Activated naive CD4-positive, alpha-beta T cell treated with anti-CD3 and anti-CD28 coated beads, Interleukin-2, amount 50 U/mL, for 16 hours (primary cell): ENCODE data around the gene CYP4V2.

Experiments
- DNase-seq: peaks from one replicate; pipeline ENCODE4 v3.0.0-alpha.2; 2020

CYP4V2 gene

GRCh38 chr4:186189656-186190055 is 1.7 kb upstream of the CYP4V2 start:
- DNase-seq = no peak

GRCh38 chr4:186190581-186191199 is 677 bp upstream of the CYP4V2 start:
- peak; percentile 51 for DNase-seq

GRCh38 chr4:186192066-186192612 is 772 bp downstream of the CYP4V2 start:
- DNase-seq = no peak

GRCh38 chr4:186193851-186194250 is 2.5 kb downstream of the CYP4V2 start:
- DNase-seq = no peak

GRCh38 chr4:186196063-186196462 is 4.7 kb downstream of the CYP4V2 start:
- DNase-seq = no peak

GRCh38 chr4:186200516-186200915 is 9.1 kb downstream of the CYP4V2 start:
- no peak for DNase-seq

- DNase-seq = no peak
These were observed 9.6 kb downstream of the CYP4V2 start for GRCh38 chr4:186201010-186201409.

GRCh38 chr4:186201535-186202230 is 10.3 kb downstream of the CYP4V2 start:
- DNase-seq = peak; percentile 67

GRCh38 chr4:186202490-186203140 is 11.2 kb downstream of the CYP4V2 start:
- DNase-seq = no peak

GRCh38 chr4:186203406-186203805 is 12.0 kb downstream of the CYP4V2 start:
- no peak for DNase-seq

- no peak for DNase-seq
These were observed 12.8 kb downstream of the CYP4V2 start for GRCh38 chr4:186204103-186204559.

- no peak for DNase-seq
These were observed 13.3 kb downstream of the CYP4V2 start for GRCh38 chr4:186204686-186205085.

- no peak for DNase-seq
These were observed 13.8 kb downstream of the CYP4V2 start for GRCh38 chr4:186205156-186205555.

- no peak for DNase-seq
These were observed 25.2 kb downstream of the CYP4V2 start for GRCh38 chr4:186216465-186217024.

- no peak for DNase-seq
These were observed 26.4 kb downstream of the CYP4V2 start for GRCh38 chr4:186217733-186218293.

- DNase-seq = no peak
These were observed 30.3 kb downstream of the CYP4V2 start for GRCh38 chr4:186221624-186222023.

- DNase-seq = no peak
These were observed 34.5 kb downstream of the CYP4V2 start for GRCh38 chr4:186225848-186226247.

- no peak for DNase-seq
These were observed 35.3 kb downstream of the CYP4V2 start for GRCh38 chr4:186226521-186227189.

- no peak for DNase-seq
These were observed 35.9 kb downstream of the CYP4V2 start, which contains the start of gene KLKB1 for GRCh38 chr4:186227221-186227620. KLKB1 (plus strand) TSS chr4:186227507; CDS start chr4:186228196, 689 bp downstream.

GRCh38 chr4:186227744-186228513 is 36.6 kb downstream of the CYP4V2 start:
- DNase-seq = no peak

- DNase-seq = no peak
These were observed 37.1 kb downstream of the CYP4V2 start for GRCh38 chr4:186228514-186228894.

GRCh38 chr4:186234367-186234766 is 43.0 kb downstream of the CYP4V2 start:
- no peak for DNase-seq
